CD4-positive, alpha-beta memory T cell (primary cell): ENCODE measurements around the gene SEMA3F. TPM values are rescaled to one million over a fixed set of nuclear protein-coding genes. Genes with fewer than 3 reads are reported as not detected.

Source experiments
- CTCF ChIA-PET: fragments of 350-600 bp; sonication (Branson Sonifier 250); formaldehyde crosslinking; loops from one replicate; lab custom pipeline; 2021; ENCODE audit warnings: inconsistent platforms; ENCODE audit not compliant: partially characterized antibody; lab: Charles Lee
- POLR2A ChIA-PET: fragments of 350-600 bp; sonication (Branson Sonifier 250); formaldehyde crosslinking; loops from one replicate; lab custom pipeline; 2021; ENCODE audit not compliant: partially characterized antibody; lab: Charles Lee
- DNase-seq, 5 donors: peaks; one replicate each; pipeline versions ENCODE4 v3.0.0 to v3.0.0-alpha.2; 2020 to 2022; ENCODE audit warnings: mixed read lengths in 1 of 5
- H3K27ac ChIP-seq: one replicate; pipeline ENCODE4 v1.7.0; 2013; ENCODE audit warnings: low read depth, low read length
- H3K27me3 ChIP-seq: 2 replicates; pipeline ENCODE4 v1.7.0; 2013; ENCODE audit warnings: mild to moderate bottlenecking, low read length, moderate library complexity; ENCODE audit not compliant: insufficient read depth
- H3K36me3 ChIP-seq: 2 replicates; pipeline ENCODE4 v1.7.0; 2013; ENCODE audit warnings: mild to moderate bottlenecking, low read length, moderate library complexity; ENCODE audit not compliant: insufficient read depth
- H3K4me1 ChIP-seq: 2 replicates; pipeline ENCODE4 v1.7.0; 2013; ENCODE audit warnings: mild to moderate bottlenecking, low read length, moderate library complexity; ENCODE audit not compliant: insufficient read depth
- H3K4me3 ChIP-seq, 2 donors: one replicate each; pipeline ENCODE4 v1.7.0; 2013; ENCODE audit warnings: low read length in 2 of 2, mild to moderate bottlenecking in 1 of 2
- H3K9me3 ChIP-seq, 2 donors: one replicate each; pipeline ENCODE4 v1.7.0; 2013; ENCODE audit warnings: low read length in 2 of 2, control low read depth in 1 of 2; ENCODE audit not compliant: control insufficient read depth in 1 of 2
- H3K27ac Mint-ChIP-seq, 7 donors: one replicate each; pipeline ENCODE4 v1.8.0; 2020 to 2021; ENCODE audit warnings: mixed read lengths in 7 of 7, mild to moderate bottlenecking in 6 of 7, inconsistent platforms in 3 of 7, moderate library complexity in 3 of 7
- H3K27me3 Mint-ChIP-seq, 2 donors: one replicate each; pipeline ENCODE4 v1.8.0; 2020 to 2021; ENCODE audit warnings: mixed read lengths in 2 of 2
- H3K36me3 Mint-ChIP-seq, 2 donors: one replicate each; pipeline ENCODE4 v1.8.0; 2020 to 2021; ENCODE audit warnings: mixed read lengths in 2 of 2, inconsistent platforms in 1 of 2, mild to moderate bottlenecking in 1 of 2
- H3K4me1 Mint-ChIP-seq, 4 donors: one replicate each; pipeline ENCODE4 v1.8.0; 2020 to 2021; ENCODE audit warnings: mixed read lengths in 4 of 4, mild to moderate bottlenecking in 1 of 4
- H3K4me3 Mint-ChIP-seq, 8 donors: one replicate each; pipeline ENCODE4 v1.8.0; 2020 to 2021; ENCODE audit warnings: mixed read lengths in 8 of 8, mild to moderate bottlenecking in 7 of 8, moderate library complexity in 6 of 8, inconsistent platforms in 3 of 8
- H3K9me3 Mint-ChIP-seq, 8 donors: one replicate each; pipeline ENCODE4 v1.8.0; 2020 to 2021; ENCODE audit warnings: mixed read lengths in 8 of 8, mild to moderate bottlenecking in 5 of 8, inconsistent platforms in 3 of 8, moderate library complexity in 1 of 8
- intact Hi-C: fragments of 100-400 bp; cut with micrococcal nuclease; formaldehyde crosslinking; loops from one replicate; pipeline ENCODE4 v1.15.1; 2023
- polyA plus RNA-seq, 2 donors: library from polyadenylated mRNA; unstranded; fragments of 300-500 nt; fragmentation: Illumina TruSeq; gene quantifications; one replicate each; pipeline ENCODE4 v1.2.3, GENCODE V29; 2021
- total RNA-seq, 2 experiments: library from RNA; stranded (reverse); gene quantifications; one replicate each; pipeline ENCODE4 v1.2.3, GENCODE V29; 2021

The SEMA3F gene
- total RNA-seq, result not detected
- polyA plus RNA-seq, result not detected

GRCh38 chr3:50154840-50155490 is at the start of gene SEMA3F:
Gene SEMA3F, plus strand, starts transcription at chr3:50155324. Its CDS starts 4,299 bp downstream, at chr3:50159623.
- Histone ChIP-seq H3K9me3 (no peaks in the 10 kb centered on the region), H3K4me3 (peak within 1 kb of the TSS in 1 of 2 donors; percentile 31), H3K36me3 (no peaks in the 10 kb centered on the region), H3K4me1 (peaks cover 16% of the 10 kb centered on the region), H3K27ac (no peak within 1 kb of the TSS), H3K27me3 (peaks cover 14% of the 10 kb centered on the region)
- Mint-ChIP-seq H3K9me3 (no peaks in the 10 kb centered on the region), H3K27me3 (peaks cover 19 to 22% of the 10 kb centered on the region in 2 donors), H3K4me1 (peaks cover 6 to 18% (median 10%) of the 10 kb centered on the region in 4 donors), H3K36me3 (no peaks in the 10 kb centered on the region), H3K4me3 (peak within 1 kb of the TSS; percentile 76 to 85 (median 83)), H3K27ac (peak within 1 kb of the TSS in 4 of 7 donors; percentile 60 to 73 (median 67))
- POLR2A ChIA-PET, result no interaction called here
- CTCF ChIA-PET, result no interaction called here
- intact Hi-C loops, result loop anchor here (2.0 kb wide), 1 partner anchor 34 kb away; no protein-coding TSS in a partner anchor
- DNase-seq, result peak; percentile 64 to 72 (median 70)

DNA sequence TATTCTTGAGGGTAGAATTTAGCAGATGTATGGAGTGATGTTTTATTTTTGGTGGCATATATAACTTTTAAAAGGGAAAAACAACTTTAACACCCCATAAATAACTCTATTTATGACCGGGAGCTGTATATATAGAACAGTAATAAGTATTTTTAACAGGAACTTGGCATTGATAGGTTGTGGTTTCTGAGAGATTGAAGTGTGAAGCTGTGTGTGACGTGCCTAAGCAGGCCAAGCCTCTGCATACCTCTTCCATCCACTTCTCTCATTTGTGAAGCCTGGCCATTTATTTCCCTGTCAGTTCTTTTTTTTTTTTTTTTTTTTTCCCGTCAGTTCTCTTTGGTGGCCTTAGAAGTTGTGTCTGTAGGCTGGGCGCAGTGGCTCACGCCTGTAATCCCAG is 43.4 kb upstream of the SEMA3F start:
- Histone ChIP-seq H3K27me3 (no peaks in the 10 kb centered on the region), H3K27ac (no peak overlapping the region), H3K36me3 (peaks cover 95% of the 10 kb centered on the region), H3K9me3 (no peaks in the 10 kb centered on the region), H3K4me1 (no peaks in the 10 kb centered on the region), H3K4me3 (no peak overlapping the region)
- CTCF ChIA-PET, result interaction anchor here (1.7 kb wide), 1 partner anchor 9 kb away, joined by 9 read pairs; no protein-coding TSS in a partner anchor
- DNase-seq, result no peak
- Mint-ChIP-seq H3K9me3 (no peaks in the 10 kb centered on the region), H3K4me3 (no peak overlapping the region), H3K27ac (no peak overlapping the region), H3K36me3 (peaks cover 67 to 83% of the 10 kb centered on the region in 2 donors), H3K27me3 (no peaks in the 10 kb centered on the region), H3K4me1 (peaks cover 0 to 3% (median 2%) of the 10 kb centered on the region in 4 donors)
- intact Hi-C loops, result no loop called here
- POLR2A ChIA-PET, result no interaction called here

GRCh38 chr3:50112462-50112861 is 42.7 kb upstream of the SEMA3F start:
- DNase-seq, result no peak
- ChIA-PET CTCF (interaction anchor here (1.7 kb wide), 1 partner anchor 9 kb away, joined by 9 read pairs; no protein-coding TSS in a partner anchor), POLR2A (no interaction called here)
- Histone ChIP-seq H3K27ac (no peak overlapping the region), H3K36me3 (peaks cover 96% of the 10 kb centered on the region), H3K4me1 (no peaks in the 10 kb centered on the region), H3K27me3 (no peaks in the 10 kb centered on the region), H3K4me3 (no peak overlapping the region), H3K9me3 (no peaks in the 10 kb centered on the region)
- Mint-ChIP-seq H3K27ac (peak overlapping the region in 4 of 7 donors; percentile 68 to 79 (median 77)), H3K4me1 (peaks cover 0 to 3% (median 2%) of the 10 kb centered on the region in 4 donors), H3K27me3 (no peaks in the 10 kb centered on the region), H3K36me3 (peaks cover 67 to 83% of the 10 kb centered on the region in 2 donors), H3K4me3 (no peak overlapping the region), H3K9me3 (no peaks in the 10 kb centered on the region)
- intact Hi-C loops, result no loop called here

DNA sequence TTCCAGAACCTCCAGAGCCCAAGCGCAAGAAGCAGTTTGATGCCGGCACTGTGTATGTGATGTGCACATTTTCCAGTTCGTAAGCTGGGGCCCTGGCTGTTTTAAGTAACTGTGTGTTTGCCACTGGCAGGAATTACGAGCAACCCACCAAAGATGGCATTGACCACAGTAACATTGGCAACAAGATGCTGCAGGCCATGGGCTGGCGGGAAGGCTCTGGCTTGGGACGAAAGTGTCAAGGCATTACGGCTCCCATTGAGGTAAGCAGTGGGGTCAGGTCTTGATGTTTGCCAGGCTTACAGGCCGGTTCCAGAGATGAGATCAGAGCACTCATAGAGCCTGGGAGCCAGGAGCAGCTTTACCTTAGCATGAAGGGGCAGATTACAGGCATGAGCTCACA is 38.0 kb upstream of the SEMA3F start:
- H3K36me3 ChIP-seq, result peaks cover 75% of the 10 kb centered on the region
- H3K4me1 ChIP-seq, result no peaks in the 10 kb centered on the region
- POLR2A ChIA-PET, result no interaction called here
- H3K4me3 ChIP-seq, result no peak overlapping the region
- Mint-ChIP-seq H3K27ac (no peak overlapping the region), H3K36me3 (peaks cover 55 to 72% of the 10 kb centered on the region in 2 donors), H3K9me3 (no peaks in the 10 kb centered on the region), H3K27me3 (no peaks in the 10 kb centered on the region), H3K4me1 (peaks cover 0 to 14% (median 4%) of the 10 kb centered on the region in 4 donors), H3K4me3 (no peak overlapping the region)
- H3K9me3 ChIP-seq, result no peaks in the 10 kb centered on the region
- CTCF ChIA-PET, result no interaction called here
- no peak for DNase-seq
- intact Hi-C loops, result no loop called here
- no peak overlapping the region for H3K27ac ChIP-seq
- H3K27me3 ChIP-seq, result no peaks in the 10 kb centered on the region

GRCh38 chr3:50118237-50118636 is 36.9 kb upstream of the SEMA3F start:
- H3K27ac ChIP-seq, result no peak overlapping the region
- H3K27ac Mint-ChIP-seq, result peak overlapping the region in 3 of 7 donors; percentile 14 to 67 (median 48)
- CTCF ChIA-PET, result no interaction called here
- no peak overlapping the region for H3K4me3 Mint-ChIP-seq
- peaks cover 64% of the 10 kb centered on the region for H3K36me3 ChIP-seq
- peaks cover 0 to 3% (median 0%) of the 10 kb centered on the region in 8 donors for H3K9me3 Mint-ChIP-seq
- DNase-seq, result no peak
- intact Hi-C loops, result no loop called here
- peaks cover 50 to 67% of the 10 kb centered on the region in 2 donors for H3K36me3 Mint-ChIP-seq
- H3K9me3 ChIP-seq, result no peaks in the 10 kb centered on the region
- peaks cover 0 to 13% (median 3%) of the 10 kb centered on the region in 4 donors for H3K4me1 Mint-ChIP-seq
- H3K4me3 ChIP-seq, result no peak overlapping the region
- no peaks in the 10 kb centered on the region for H3K4me1 ChIP-seq
- H3K27me3 Mint-ChIP-seq, result no peaks in the 10 kb centered on the region
- H3K27me3 ChIP-seq, result no peaks in the 10 kb centered on the region
- POLR2A ChIA-PET, result no interaction called here

DNA sequence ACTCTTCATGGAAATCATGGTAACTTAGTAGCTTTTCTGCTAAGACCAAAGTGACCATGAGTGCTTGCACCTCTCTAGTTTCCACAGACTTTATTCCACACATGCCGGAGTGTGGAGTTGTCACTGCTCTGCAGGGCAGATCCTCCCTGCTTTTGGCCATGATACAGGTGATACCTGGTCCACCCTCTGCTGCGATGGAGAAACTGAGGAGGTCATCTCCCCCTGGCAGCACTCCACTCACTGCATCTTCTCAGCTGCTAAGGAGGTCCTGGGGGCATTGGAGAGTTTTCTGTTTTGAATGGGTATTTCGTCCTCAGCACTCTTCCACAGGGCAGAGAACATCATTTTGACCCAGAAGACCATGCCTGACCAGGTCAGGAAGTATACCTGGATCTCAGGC is 35.3 kb upstream of the SEMA3F start:
- H3K36me3 ChIP-seq, result peaks cover 49% of the 10 kb centered on the region
- Mint-ChIP-seq H3K9me3 (peaks cover 0 to 4% (median 0%) of the 10 kb centered on the region in 8 donors), H3K27ac (peak overlapping the region in 1 of 7 donors; percentile 84), H3K36me3 (peaks cover 37 to 52% of the 10 kb centered on the region in 2 donors), H3K4me3 (no peak overlapping the region), H3K4me1 (peaks cover 0 to 11% (median 3%) of the 10 kb centered on the region in 4 donors), H3K27me3 (no peaks in the 10 kb centered on the region)
- no peak for DNase-seq
- H3K9me3 ChIP-seq, result no peaks in the 10 kb centered on the region
- ChIA-PET CTCF (interaction anchor here (0.8 to 2.8 kb wide), 9 partner anchors 11 to 126 kb away, joined by 3 to 17 read pairs (median 6); no protein-coding TSS in a partner anchor), POLR2A (interaction anchor here (1.0 to 1.4 kb wide), 4 partner anchors 9 to 107 kb away, joined by 3 to 11 read pairs (median 5); partner anchors contain the start of gene RBM5)
- no peaks in the 10 kb centered on the region for H3K4me1 ChIP-seq
- no peaks in the 10 kb centered on the region for H3K27me3 ChIP-seq
- H3K4me3 ChIP-seq, result no peak overlapping the region
- H3K27ac ChIP-seq, result no peak overlapping the region
- intact Hi-C loops, result loop anchor here (2.0 kb wide), 1 partner anchor 35 kb away; the partner anchor contains the start of gene SEMA3F
